CD4-positive, CD25-positive, alpha-beta regulatory T cell (primary cell): ENCODE results near the gene RABGAP1L. TPM values are rescaled to one million over a fixed set of nuclear protein-coding genes. Genes with fewer than 3 reads are reported as not detected.

Source experiments
- ATAC-seq, 2 donors: fragments of 150-1000 bp; cut with Tn5 transposase; one replicate each; pipeline ENCODE4 v1.10.0; 2021; ENCODE audit warnings: low read depth in 2 of 2, moderate number of reproducible peaks in 2 of 2, moderate library complexity in 1 of 2
- DNase-seq, 3 donors: peaks; one replicate each; pipeline versions ENCODE4 v3.0.0 to v3.0.0-alpha.2; 2012 to 2022; ENCODE audit warnings: mixed read lengths in 1 of 3
- H3K27ac ChIP-seq: one replicate; pipeline ENCODE4 v1.7.0; 2013; ENCODE audit warnings: mild to moderate bottlenecking, low read length; ENCODE audit not compliant: insufficient read depth, poor library complexity, severe bottlenecking
- H3K27me3 ChIP-seq: one replicate; pipeline ENCODE4 v1.7.0; 2013; ENCODE audit warnings: low read length; ENCODE audit not compliant: control insufficient read depth, insufficient read depth
- H3K36me3 ChIP-seq: one replicate; pipeline ENCODE4 v1.7.0; 2013; ENCODE audit warnings: mild to moderate bottlenecking, low read length, moderate library complexity; ENCODE audit not compliant: control insufficient read depth, insufficient read depth
- H3K4me1 ChIP-seq: 2 replicates; pipeline ENCODE4 v1.7.0; 2013; ENCODE audit warnings: mild to moderate bottlenecking, low read length; ENCODE audit not compliant: insufficient read depth, control insufficient read depth, poor library complexity, severe bottlenecking
- H3K4me3 ChIP-seq: one replicate; pipeline ENCODE4 v1.7.0; 2013; ENCODE audit warnings: low read depth, mild to moderate bottlenecking, low read length, moderate library complexity
- H3K9me3 ChIP-seq, 2 experiments: 1 replicate in 1 of 2; 2 replicates in 1 of 2; pipeline ENCODE4 v1.7.0; 2013; ENCODE audit warnings: low read length in 2 of 2, mild to moderate bottlenecking in 1 of 2, moderate library complexity in 1 of 2; ENCODE audit not compliant: control insufficient read depth in 2 of 2
- H3K27ac Mint-ChIP-seq, 3 donors: one replicate each; pipeline ENCODE4 v1.8.0; 2020 to 2022; ENCODE audit warnings: mild to moderate bottlenecking in 3 of 3, mixed read lengths in 3 of 3, moderate library complexity in 2 of 3
- H3K27me3 Mint-ChIP-seq: one replicate; pipeline ENCODE4 v1.8.0; 2022; ENCODE audit warnings: mild to moderate bottlenecking, mixed read lengths
- H3K36me3 Mint-ChIP-seq: one replicate; pipeline ENCODE4 v1.8.0; 2020; ENCODE audit warnings: mixed read lengths
- H3K4me1 Mint-ChIP-seq, 4 donors: one replicate each; pipeline ENCODE4 v1.8.0; 2020 to 2022; ENCODE audit warnings: mixed read lengths in 4 of 4, mild to moderate bottlenecking in 1 of 4
- H3K4me3 Mint-ChIP-seq, 4 donors: one replicate each; pipeline ENCODE4 v1.8.0; 2020 to 2022; ENCODE audit warnings: mild to moderate bottlenecking in 4 of 4, mixed read lengths in 4 of 4, moderate library complexity in 3 of 4
- H3K9me3 Mint-ChIP-seq, 7 donors: one replicate each; pipeline ENCODE4 v1.8.0; 2020 to 2022; ENCODE audit warnings: mixed read lengths in 7 of 7, mild to moderate bottlenecking in 3 of 7, moderate library complexity in 2 of 7
- polyA plus RNA-seq, 4 donors: library from polyadenylated mRNA; unstranded; fragments of 300-500 nt; fragmentation: Illumina TruSeq; gene quantifications; one replicate each; pipeline ENCODE4 v1.2.3, GENCODE V29; 2021
- total RNA-seq: library from RNA; stranded (reverse); gene quantifications from one replicate; pipeline ENCODE4 v1.2.3, GENCODE V29; 2022

The RABGAP1L gene
- total and polyA plus RNA-seq, 5 donors from 2014 or later: 69.7 to 118 (median 84.9) TPM

GRCh38 chr1:174358786-174359453 is 199.6 kb downstream of the RABGAP1L start:
- H3K27me3 Mint-ChIP-seq: no peaks in the 10 kb centered on the region
- Histone ChIP-seq H3K4me1 (no peaks in the 10 kb centered on the region), H3K27me3 (no peaks in the 10 kb centered on the region), H3K27ac (no peak overlapping the region), H3K36me3 (peaks cover 4% of the 10 kb centered on the region), H3K4me3 (no peak overlapping the region), H3K9me3 (no peaks in the 10 kb centered on the region)
- peaks cover 10 to 25% (median 21%) of the 10 kb centered on the region in 4 donors for H3K4me1 Mint-ChIP-seq
- H3K36me3 Mint-ChIP-seq: peaks cover 7% of the 10 kb centered on the region
- ATAC-seq: no peak
- DNase-seq: no peak
- no peak overlapping the region for H3K27ac Mint-ChIP-seq
- H3K9me3 Mint-ChIP-seq: peaks cover 0 to 2% (median 0%) of the 10 kb centered on the region in 7 donors
- no peak overlapping the region for H3K4me3 Mint-ChIP-seq

- H3K27ac ChIP-seq: no peak overlapping the region
- H3K36me3 ChIP-seq: peaks cover 4% of the 10 kb centered on the region
- no peaks in the 10 kb centered on the region for H3K9me3 ChIP-seq
- no peak overlapping the region for H3K27ac Mint-ChIP-seq
- peaks cover 7% of the 10 kb centered on the region for H3K36me3 Mint-ChIP-seq
- no peak overlapping the region for H3K4me3 ChIP-seq
- no peaks in the 10 kb centered on the region for H3K4me1 ChIP-seq
- peaks cover 0 to 2% (median 0%) of the 10 kb centered on the region in 7 donors for H3K9me3 Mint-ChIP-seq
- H3K4me3 Mint-ChIP-seq: no peak overlapping the region
- no peak for ATAC-seq
- no peaks in the 10 kb centered on the region for H3K27me3 Mint-ChIP-seq
- no peak for DNase-seq
- peaks cover 10 to 25% (median 21%) of the 10 kb centered on the region in 4 donors for H3K4me1 Mint-ChIP-seq
- no peaks in the 10 kb centered on the region for H3K27me3 ChIP-seq
Observed at GRCh38 chr1:174359454-174359805, 200.1 kb downstream of the RABGAP1L start.

GRCh38 chr1:174364996-174365736 is 205.8 kb downstream of the RABGAP1L start:
- H3K36me3 ChIP-seq: no peaks in the 10 kb centered on the region
- no peak for DNase-seq
- Mint-ChIP-seq H3K36me3 (peaks cover 16% of the 10 kb centered on the region), H3K4me3 (no peak overlapping the region), H3K4me1 (peaks cover 8 to 18% (median 12%) of the 10 kb centered on the region in 4 donors), H3K27me3 (no peaks in the 10 kb centered on the region), H3K27ac (no peak overlapping the region), H3K9me3 (peaks cover 0 to 2% (median 0%) of the 10 kb centered on the region in 7 donors)
- no peak overlapping the region for H3K4me3 ChIP-seq
- H3K4me1 ChIP-seq: no peaks in the 10 kb centered on the region
- H3K9me3 ChIP-seq: no peaks in the 10 kb centered on the region
- no peak overlapping the region for H3K27ac ChIP-seq
- no peak for ATAC-seq
- no peaks in the 10 kb centered on the region for H3K27me3 ChIP-seq

- H3K36me3 Mint-ChIP-seq: peaks cover 13% of the 10 kb centered on the region
Observed at GRCh38 chr1:174366946-174367345, 207.6 kb downstream of the RABGAP1L start.

GRCh38 chr1:174367892-174368291 is 208.6 kb downstream of the RABGAP1L start:
- no peaks in the 10 kb centered on the region for H3K9me3 ChIP-seq
- no peaks in the 10 kb centered on the region for H3K27me3 ChIP-seq
- Mint-ChIP-seq H3K9me3 (no peaks in the 10 kb centered on the region), H3K27ac (no peak overlapping the region), H3K36me3 (peaks cover 14% of the 10 kb centered on the region), H3K4me1 (peaks cover 6 to 18% (median 11%) of the 10 kb centered on the region in 4 donors), H3K4me3 (no peak overlapping the region), H3K27me3 (no peaks in the 10 kb centered on the region)
- no peak for DNase-seq
- no peaks in the 10 kb centered on the region for H3K4me1 ChIP-seq
- H3K4me3 ChIP-seq: no peak overlapping the region
- no peak for ATAC-seq
- H3K36me3 ChIP-seq: no peaks in the 10 kb centered on the region
- no peak overlapping the region for H3K27ac ChIP-seq

More at GRCh38 chr1:174366946-174367345, 207.6 kb downstream of the RABGAP1L start:
- Histone ChIP-seq H3K9me3 (no peaks in the 10 kb centered on the region), H3K4me1 (no peaks in the 10 kb centered on the region), H3K4me3 (no peak overlapping the region), H3K27ac (no peak overlapping the region), H3K36me3 (no peaks in the 10 kb centered on the region), H3K27me3 (no peaks in the 10 kb centered on the region)
- ATAC-seq (no peak), DNase-seq (no peak)
- no peak overlapping the region for H3K4me3 Mint-ChIP-seq
- H3K27me3 Mint-ChIP-seq: no peaks in the 10 kb centered on the region
- no peak overlapping the region for H3K27ac Mint-ChIP-seq
- no peaks in the 10 kb centered on the region for H3K9me3 Mint-ChIP-seq
- H3K4me1 Mint-ChIP-seq: peaks cover 8 to 17% (median 12%) of the 10 kb centered on the region in 4 donors

- Histone ChIP-seq H3K4me1 (no peaks in the 10 kb centered on the region), H3K27ac (no peak overlapping the region), H3K4me3 (no peak overlapping the region), H3K36me3 (no peaks in the 10 kb centered on the region), H3K9me3 (no peaks in the 10 kb centered on the region), H3K27me3 (no peaks in the 10 kb centered on the region)
- Mint-ChIP-seq H3K27ac (no peak overlapping the region), H3K4me1 (peaks cover 4 to 14% (median 7%) of the 10 kb centered on the region in 4 donors), H3K4me3 (no peak overlapping the region), H3K9me3 (peaks cover 0 to 5% (median 1%) of the 10 kb centered on the region in 7 donors), H3K27me3 (no peaks in the 10 kb centered on the region), H3K36me3 (peaks cover 24% of the 10 kb centered on the region)
- ATAC-seq: no peak
- no peak for DNase-seq
Observed at GRCh38 chr1:174376030-174376429, 216.7 kb downstream of the RABGAP1L start.

- H3K27me3 Mint-ChIP-seq: no peaks in the 10 kb centered on the region
- H3K36me3 ChIP-seq: peaks cover 9% of the 10 kb centered on the region
- no peak overlapping the region for H3K4me3 Mint-ChIP-seq
- no peaks in the 10 kb centered on the region for H3K27me3 ChIP-seq
- H3K9me3 Mint-ChIP-seq: peaks cover 0 to 9% (median 0%) of the 10 kb centered on the region in 7 donors
- H3K27ac ChIP-seq: no peak overlapping the region
- H3K4me1 Mint-ChIP-seq: peaks cover 0 to 10% (median 2%) of the 10 kb centered on the region in 4 donors
- no peaks in the 10 kb centered on the region for H3K4me1 ChIP-seq
- no peak overlapping the region for H3K27ac Mint-ChIP-seq
- no peaks in the 10 kb centered on the region for H3K9me3 ChIP-seq
- no peak overlapping the region for H3K4me3 ChIP-seq
- ATAC-seq: no peak
- no peak for DNase-seq
- peaks cover 38% of the 10 kb centered on the region for H3K36me3 Mint-ChIP-seq
Observed at GRCh38 chr1:174391716-174392115, 232.4 kb downstream of the RABGAP1L start.
